HEK293 (cell line): Measurements from ENCODE around the gene MBOAT2.

ENCODE experiments used
- CTCF ChIP-seq: fragments of 450-650 bp; formaldehyde crosslinking; IDR thresholded peaks from 2 replicates; pipeline ENCODE4 v1.5.1; 2016; ENCODE audit warnings: missing biosample characterization, missing genetic modification characterization
- ZNF10 ChIP-seq: fragments of 450-650 bp; formaldehyde crosslinking; IDR thresholded peaks from 2 replicates; pipeline ENCODE4 v1.5.1; 2017; ENCODE audit warnings: missing biosample characterization, missing genetic modification characterization
- ZNF561 ChIP-seq: fragments of 450-650 bp; IDR thresholded peaks from 2 replicates; pipeline ENCODE4 v1.5.1; 2018; ENCODE audit warnings: missing biosample characterization, missing genetic modification characterization, borderline replicate concordance

DNA sequence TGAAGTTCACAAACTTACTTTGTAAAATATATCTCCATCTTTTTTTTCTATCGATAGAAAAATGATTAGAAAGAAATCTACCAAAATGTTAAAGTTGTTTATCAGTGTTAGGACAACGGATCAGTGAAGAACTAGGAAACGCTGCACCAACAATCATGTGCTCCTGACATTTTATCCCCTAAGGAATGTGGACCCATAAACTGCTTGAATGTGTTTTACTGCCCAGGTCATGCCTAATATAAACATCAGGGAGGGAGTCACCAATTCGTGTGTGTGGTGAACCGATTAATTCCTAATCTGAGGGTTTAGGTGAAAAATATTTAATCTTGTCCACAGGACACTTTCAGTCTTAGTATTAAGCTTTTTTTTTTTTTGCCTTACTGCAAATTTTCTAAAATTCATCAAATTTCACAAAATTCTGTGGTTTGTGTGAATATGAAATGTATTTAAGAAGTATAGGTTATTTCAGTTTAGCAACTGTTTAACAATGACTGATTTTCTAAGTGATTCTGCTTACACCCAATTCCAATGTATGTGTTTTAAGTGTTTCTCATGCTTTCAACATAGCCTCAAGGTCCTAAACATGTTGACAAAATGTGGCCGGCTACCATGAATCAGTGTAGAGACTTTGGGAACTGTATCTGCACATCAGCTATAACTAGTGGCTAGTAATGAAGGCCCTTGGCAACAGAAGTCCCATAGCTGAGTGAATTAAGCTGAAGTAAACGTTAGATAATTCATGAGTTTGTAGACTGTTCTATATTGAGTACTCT is 155.0 kb downstream of the MBOAT2 start:
- TF ChIP-seq CTCF: no peak
- no peak for TF ChIP-seq ZNF10
- no peak for TF ChIP-seq ZNF561
